Psoas muscle (tissue), 8 donors: ENCODE results near the gene NNT. TPM values are rescaled to one million over a fixed set of nuclear protein-coding genes. Genes with fewer than 3 reads are reported as not detected.
A peak's percentile ranks its signal among the peaks of the same experiment; 100 is the strongest.

ENCODE experiments used
- ATAC-seq, 4 donors: fragments of 200-7000 bp; cut with Tn5 transposase; one replicate each; pipeline ENCODE4 v1.9.1; 2020; ENCODE audit warnings: moderate library complexity in 3 of 4, mild to moderate bottlenecking in 2 of 4
- DNase-seq, 2 donors: peaks; one replicate each; pipeline ENCODE4 v3.0.0-alpha.2; 2020
- H3K27ac ChIP-seq: fragments of 200-600 bp; one replicate; pipeline ENCODE4 v1.8.0; 2022
- H3K27me3 ChIP-seq, 3 donors: fragments of 200-600 bp in 1 of 3; one replicate each; pipeline versions ENCODE4 v1.6.1 to v1.8.0; 2013 to 2022; ENCODE audit warnings: low read length in 2 of 3, mild to moderate bottlenecking in 2 of 3, moderate library complexity in 1 of 3; ENCODE audit not compliant: insufficient read depth in 3 of 3
- H3K36me3 ChIP-seq, 2 donors: fragments of 200-600 bp in 1 of 2; one replicate each; pipeline versions ENCODE4 v1.6.1 to v1.8.0; 2013 to 2022; ENCODE audit warnings: low read depth in 1 of 2, mild to moderate bottlenecking in 1 of 2, moderate library complexity in 1 of 2; ENCODE audit not compliant: insufficient read depth in 1 of 2
- H3K4me1 ChIP-seq: fragments of 200-600 bp; one replicate; pipeline ENCODE4 v1.8.0; 2022
- H3K4me3 ChIP-seq: fragments of 200-600 bp; one replicate; pipeline ENCODE4 v1.8.0; 2022; ENCODE audit warnings: mild to moderate bottlenecking
- H3K9me3 ChIP-seq: fragments of 200-600 bp; one replicate; pipeline ENCODE4 v1.8.0; 2022
- WGBS, 3 donors: extraction: QIAGEN DNeasy Blood & Tissue Kit; methylation state at CpG; one replicate each; pipeline versions ENCODE4 v1.1.6 to v1.1.7; 2013; 5-methylcytosine and 5-hydroxymethylcytosine counted together
- intact Hi-C, 2 donors: fragments of 100-400 bp; cut with DNase I; formaldehyde crosslinking; loops; one replicate each; pipeline versions ENCODE4 v1.11.0 to v1.14.2; 2022
- polyA plus RNA-seq, 3 donors: library from polyadenylated mRNA; stranded (reverse); fragments of 200-250 nt; gene quantifications; one replicate each; pipeline ENCODE4 v1.2.3, GENCODE V29; 2013
- total RNA-seq, 4 donors: library from RNA; stranded (reverse); fragmentation: NEBNext Ultra II Directional in 2 of 4; extraction: Animal tissue kit (Norgen Biotek cat#: 25700) in 2 of 4; gene quantifications; one replicate each; pipeline versions ENCODE4 v1.2.1 to v1.2.4, GENCODE V29; 2021 to 2023
- TF ChIP-seq, protein P1 (sequence below): fragments of 200-600 bp; IDR thresholded peaks from one replicate; pipeline ENCODE4 v1.8.0; 2022; ENCODE audit warnings: antibody characterized with exemption
- donor health status: healthy with polysubstance abuse.
- donor health status: DM: no; HTN: no; CAD: no; lungs with moderate emphysema.
- donor health status: Bipolar disorder and iron deficiency.
- donor health status: healthy.
- donor health status: DM: yes; HTN: yes; CAD: no.
- donor health status: DM: no; HTN: no; CAD: no.
- donor health status: DM: no; HTN: no; CAD: no.
- donor health status: DM: yes; HTN: yes; CAD: no.

NNT gene
- total and polyA plus RNA-seq, 7 donors: 108 to 442 (median 216) TPM

DNA sequence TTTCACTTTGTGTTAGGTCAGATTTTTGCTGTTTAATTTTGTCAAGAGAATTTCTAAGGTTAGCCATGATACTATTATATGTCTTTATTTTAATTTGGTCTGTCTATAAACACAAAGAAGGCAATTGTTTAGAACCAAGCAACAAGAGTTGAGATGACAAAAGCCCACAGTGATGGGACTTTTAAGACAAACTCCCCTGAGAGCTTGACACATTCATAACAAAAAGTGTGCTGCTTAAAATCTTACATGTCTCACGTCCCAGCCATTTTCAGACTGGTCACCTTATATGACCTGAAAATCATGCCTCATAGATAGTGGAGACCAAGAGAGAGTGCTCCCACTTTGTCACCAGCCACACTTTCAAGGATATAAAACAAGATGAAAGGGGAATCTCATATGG lies 21.6 kb upstream of the NNT start:
- Histone ChIP-seq H3K27ac (no peak overlapping the region), H3K36me3 (peaks cover 0 to 25% of the 10 kb centered on the region in 2 donors), H3K27me3 (no peaks in the 10 kb centered on the region), H3K9me3 (no peaks in the 10 kb centered on the region), H3K4me3 (no peak overlapping the region), H3K4me1 (peaks cover 4% of the 10 kb centered on the region)
- WGBS, 3 donors: 65 to 91% (median 72%) methylated on average over 1 of the region's 1 CpG
- no peak for DNase-seq
- ATAC-seq: no peak
- intact Hi-C loops: no loop called here
- TF ChIP-seq, protein P1, sequence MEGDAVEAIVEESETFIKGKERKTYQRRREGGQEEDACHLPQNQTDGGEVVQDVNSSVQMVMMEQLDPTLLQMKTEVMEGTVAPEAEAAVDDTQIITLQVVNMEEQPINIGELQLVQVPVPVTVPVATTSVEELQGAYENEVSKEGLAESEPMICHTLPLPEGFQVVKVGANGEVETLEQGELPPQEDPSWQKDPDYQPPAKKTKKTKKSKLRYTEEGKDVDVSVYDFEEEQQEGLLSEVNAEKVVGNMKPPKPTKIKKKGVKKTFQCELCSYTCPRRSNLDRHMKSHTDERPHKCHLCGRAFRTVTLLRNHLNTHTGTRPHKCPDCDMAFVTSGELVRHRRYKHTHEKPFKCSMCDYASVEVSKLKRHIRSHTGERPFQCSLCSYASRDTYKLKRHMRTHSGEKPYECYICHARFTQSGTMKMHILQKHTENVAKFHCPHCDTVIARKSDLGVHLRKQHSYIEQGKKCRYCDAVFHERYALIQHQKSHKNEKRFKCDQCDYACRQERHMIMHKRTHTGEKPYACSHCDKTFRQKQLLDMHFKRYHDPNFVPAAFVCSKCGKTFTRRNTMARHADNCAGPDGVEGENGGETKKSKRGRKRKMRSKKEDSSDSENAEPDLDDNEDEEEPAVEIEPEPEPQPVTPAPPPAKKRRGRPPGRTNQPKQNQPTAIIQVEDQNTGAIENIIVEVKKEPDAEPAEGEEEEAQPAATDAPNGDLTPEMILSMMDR: no peak

DNA sequence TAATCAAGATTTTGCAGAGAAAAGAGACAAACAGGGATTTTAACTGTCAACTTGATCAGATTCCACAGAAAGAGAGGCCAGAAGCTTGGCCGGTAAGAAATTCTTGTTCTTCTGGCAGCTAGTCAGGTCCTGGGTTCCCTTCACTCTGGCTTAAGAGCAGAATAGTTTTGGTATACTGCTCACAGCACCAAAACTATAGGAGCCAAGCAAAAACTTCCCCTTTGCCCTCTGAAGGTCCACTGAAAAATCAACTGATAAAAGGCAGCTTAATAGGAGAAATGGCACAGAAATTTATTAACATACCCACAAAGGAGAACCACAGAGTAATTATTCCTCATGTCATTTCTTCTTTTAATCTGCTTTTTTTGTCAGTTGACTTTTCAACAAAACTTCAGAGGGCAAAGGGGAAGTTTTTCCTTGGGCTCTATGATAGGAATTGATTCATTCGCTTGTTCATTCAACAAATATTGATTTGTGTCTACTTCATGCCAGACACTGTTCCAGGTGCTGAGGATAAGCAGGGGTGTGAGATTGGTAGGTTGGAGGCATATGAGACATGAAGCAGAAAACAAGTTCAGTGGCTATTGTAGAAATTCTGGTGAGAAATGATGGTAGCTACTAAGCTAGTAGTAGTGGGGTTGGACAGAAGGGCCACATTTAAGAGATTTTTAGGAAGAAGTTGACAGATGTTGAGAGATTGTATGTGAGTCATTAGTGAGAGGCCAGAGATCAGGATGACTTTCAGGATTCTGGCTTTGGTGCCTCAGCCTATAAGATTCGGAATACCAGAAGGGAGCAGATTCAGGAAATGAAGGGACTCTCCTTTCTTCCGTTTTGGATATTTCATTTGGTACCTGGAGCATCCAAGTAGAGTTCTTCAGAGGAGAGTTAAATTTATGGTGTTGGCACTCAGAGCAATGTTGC lies 20.6 kb upstream of the NNT start:
- ATAC-seq (no peak), DNase-seq (no peak)
- Histone ChIP-seq H3K36me3 (peaks cover 0 to 25% of the 10 kb centered on the region in 2 donors), H3K27me3 (no peaks in the 10 kb centered on the region), H3K4me3 (no peak overlapping the region), H3K9me3 (no peaks in the 10 kb centered on the region), H3K27ac (no peak overlapping the region), H3K4me1 (peaks cover 4% of the 10 kb centered on the region)
- intact Hi-C loops: no loop called here
- TF ChIP-seq, protein P1: no peak
- WGBS, 3 donors: 76 to 84% (median 79%) methylated on average over 4 of the region's 4 CpGs

DNA sequence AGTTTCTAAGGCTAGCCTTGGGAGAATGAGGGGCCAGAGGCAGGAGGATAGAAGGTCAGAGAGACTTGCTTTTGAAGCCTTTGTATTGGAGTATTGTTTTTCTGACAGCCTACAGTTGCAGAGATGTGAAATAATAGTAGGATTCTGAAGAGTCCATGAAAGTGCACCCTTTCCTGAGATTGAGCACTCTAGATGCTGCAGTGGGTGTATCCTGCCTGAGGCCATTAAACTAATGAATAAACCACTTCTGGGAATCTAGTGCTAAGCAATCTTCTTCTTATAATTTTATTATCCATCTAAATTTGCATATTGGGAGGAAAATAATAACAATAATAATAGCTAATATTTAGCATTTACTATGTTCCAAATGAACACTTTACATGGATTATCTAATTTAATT lies 19.3 kb upstream of the NNT start:
- no peak overlapping the region for H3K27ac ChIP-seq
- no peaks in the 10 kb centered on the region for H3K27me3 ChIP-seq
- TF ChIP-seq, protein P1: no peak
- peaks cover 4% of the 10 kb centered on the region for H3K4me1 ChIP-seq
- H3K9me3 ChIP-seq: no peaks in the 10 kb centered on the region
- ATAC-seq (no peak), DNase-seq (no peak)
- no peak overlapping the region for H3K4me3 ChIP-seq
- intact Hi-C loops: no loop called here
- H3K36me3 ChIP-seq: peaks cover 0 to 25% of the 10 kb centered on the region in 2 donors

DNA sequence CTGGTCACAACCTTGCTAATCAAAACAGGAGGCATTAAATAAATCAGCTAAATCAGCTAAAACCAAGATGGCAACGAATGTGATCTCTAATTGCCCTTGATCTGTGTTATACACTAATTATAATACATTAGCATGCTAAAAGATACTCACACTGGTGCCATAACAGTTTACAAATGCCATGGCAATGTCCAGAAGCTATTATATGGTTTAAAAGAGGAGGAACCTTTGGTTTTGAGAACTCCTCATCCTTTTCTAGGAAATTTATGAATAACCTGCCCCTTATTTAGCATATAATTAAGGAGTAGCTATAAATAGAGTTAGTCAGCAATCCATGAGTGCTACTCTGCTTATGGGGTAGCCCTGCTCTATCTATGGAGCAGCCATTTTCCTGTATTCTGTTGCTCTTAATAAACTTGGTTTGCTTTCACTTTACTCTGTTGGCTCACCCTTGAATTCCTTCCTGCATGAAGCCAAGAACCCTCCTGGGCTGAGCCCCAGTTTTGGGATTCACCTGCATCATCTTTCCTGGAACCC lies 18.7 kb upstream of the NNT start:
- Histone ChIP-seq H3K9me3 (no peaks in the 10 kb centered on the region), H3K27ac (no peak overlapping the region), H3K4me3 (no peak overlapping the region), H3K36me3 (peaks cover 0 to 25% of the 10 kb centered on the region in 2 donors), H3K4me1 (peaks cover 7% of the 10 kb centered on the region), H3K27me3 (no peaks in the 10 kb centered on the region)
- TF ChIP-seq, protein P1: no peak
- ATAC-seq (peak in 1 of 4 donors; percentile 17), DNase-seq (no peak)
- 60 to 76% (median 70%) methylated on average over 1 of the region's 1 CpG for WGBS, 3 donors
- intact Hi-C loops: no loop called here
